Measurements from ENCODE around the gene HOXB4. TPM values are rescaled to one million over a fixed set of nuclear protein-coding genes. Genes with fewer than 3 reads are reported as not detected.
A peak's percentile ranks its signal among the peaks of the same experiment; 100 is the strongest.

Gene HOXB4
- total RNA-seq, 2 experiments from 2014 or later = 6.2 to 7.0 TPM

GRCh38 chr17:48605409-48605919, 27.3 kb upstream of the HOXB4 start:
- Mint-ChIP-seq H3K9me3 (no peaks in the 10 kb centered on the region), H3K27me3 (peaks cover 85% of the 10 kb centered on the region), H3K4me3 (no peak overlapping the region), H3K36me3 (ENCODE audit: low read depth) (peaks cover 2% of the 10 kb centered on the region), H3K4me1 (peaks cover 34% of the 10 kb centered on the region), H3K27ac (no peak overlapping the region)
- POLR2A ChIA-PET = no interaction called here
- CTCF ChIA-PET = interaction anchor here (0.6 kb wide), 1 partner anchor 474 kb away, joined by 3 read pairs; no protein-coding TSS in a partner anchor
- no peak for DNase-seq

- Mint-ChIP-seq H3K9me3 (no peaks in the 10 kb centered on the region), H3K36me3 (ENCODE audit: low read depth) (peaks cover 2% of the 10 kb centered on the region), H3K27me3 (peaks cover 91% of the 10 kb centered on the region), H3K4me1 (peaks cover 33% of the 10 kb centered on the region), H3K4me3 (no peak within 1 kb of the TSS), H3K27ac (no peak within 1 kb of the TSS)
- ChIA-PET POLR2A (no interaction called here), CTCF (interaction anchor here (0.6 to 0.7 kb wide), 2 partner anchors 153 to 473 kb away, joined by 3 to 4 read pairs; no protein-coding TSS in a partner anchor)
- no peak for DNase-seq
These were observed 26.7 kb upstream of the HOXB4 start, which contains the start of gene HOXB6 for GRCh38 chr17:48604770-48605329. HOXB6 (minus strand) TSS chr17:48604986; CDS start chr17:48598150, 6,836 bp downstream.

- ChIA-PET POLR2A (interaction anchor here (0.6 kb wide), 1 partner anchor 11 kb away, joined by 3 read pairs; the partner anchor contains the start of gene HOXB8), CTCF (interaction anchor here (0.7 kb wide), 1 partner anchor 152 kb away, joined by 4 read pairs; no protein-coding TSS in a partner anchor)
- H3K27me3 Mint-ChIP-seq = peaks cover 92% of the 10 kb centered on the region
- DNase-seq = no peak
- H3K27ac Mint-ChIP-seq = no peak overlapping the region
- no peaks in the 10 kb centered on the region for H3K9me3 Mint-ChIP-seq
- H3K4me3 Mint-ChIP-seq = no peak overlapping the region
- peaks cover 2% of the 10 kb centered on the region for H3K36me3 Mint-ChIP-seq (ENCODE audit: low read depth)
- peaks cover 31% of the 10 kb centered on the region for H3K4me1 Mint-ChIP-seq
These were observed 26.0 kb upstream of the HOXB4 start for GRCh38 chr17:48603959-48604769.

- no peaks in the 10 kb centered on the region for H3K9me3 Mint-ChIP-seq
- H3K36me3 Mint-ChIP-seq (ENCODE audit: low read depth) = no peaks in the 10 kb centered on the region
- H3K4me3 Mint-ChIP-seq = no peak overlapping the region
- ChIA-PET POLR2A (interaction anchor here (0.8 to 2.1 kb wide), 4 partner anchors 8 to 14 kb away, joined by 3 to 7 read pairs (median 4); partner anchors contain the start of gene HOXB5), CTCF (interaction anchor here (0.6 to 1.8 kb wide), 13 partner anchors 9 to 522 kb away, joined by 3 to 8 read pairs (median 4); partner anchors contain the start of gene HOXB7)
- no peak overlapping the region for H3K27ac Mint-ChIP-seq
- no peak for DNase-seq
- peaks cover 51% of the 10 kb centered on the region for H3K4me1 Mint-ChIP-seq
- peaks cover 96% of the 10 kb centered on the region for H3K27me3 Mint-ChIP-seq
These were observed 23.6 kb upstream of the HOXB4 start for GRCh38 chr17:48601539-48602425.

DNA sequence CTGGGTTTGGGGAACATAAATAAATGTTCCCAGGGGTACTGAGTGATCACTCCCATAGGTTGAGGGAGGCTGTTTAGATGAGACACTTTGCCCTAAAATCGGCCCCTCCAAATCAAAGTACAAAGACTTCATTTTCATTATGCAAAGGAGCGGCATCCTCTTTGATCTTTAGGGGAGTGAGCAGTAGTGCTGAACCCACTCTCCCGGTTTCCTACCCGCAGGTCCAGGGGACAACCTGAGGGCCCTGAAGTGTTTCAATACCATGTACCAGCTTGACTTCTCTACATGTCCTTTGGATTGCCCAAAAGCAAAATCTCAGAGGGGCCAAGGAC, 23.0 kb upstream of the HOXB4 start:
- Mint-ChIP-seq H3K36me3 (ENCODE audit: low read depth) (no peaks in the 10 kb centered on the region), H3K4me3 (no peak overlapping the region), H3K27ac (no peak overlapping the region), H3K4me1 (peaks cover 57% of the 10 kb centered on the region), H3K9me3 (no peaks in the 10 kb centered on the region), H3K27me3 (peaks cover 96% of the 10 kb centered on the region)
- DNase-seq = no peak
- POLR2A ChIA-PET = interaction anchor here (1.0 to 2.1 kb wide), 3 partner anchors 8 to 13 kb away, joined by 3 to 7 read pairs (median 5); partner anchors contain the start of gene HOXB5
- CTCF ChIA-PET = interaction anchor here (0.6 to 1.8 kb wide), 11 partner anchors 9 to 321 kb away, joined by 3 to 8 read pairs (median 4); partner anchors contain the start of gene HOXB7

- H3K36me3 Mint-ChIP-seq (ENCODE audit: low read depth) = no peaks in the 10 kb centered on the region
- DNase-seq = no peak
- ChIA-PET POLR2A (interaction anchor here (0.6 to 2.1 kb wide), 4 partner anchors 8 to 121 kb away, joined by 3 to 7 read pairs (median 4); partner anchors contain the start of gene HOXB5), CTCF (interaction anchor here (0.9 to 1.8 kb wide), 9 partner anchors 10 to 292 kb away, joined by 3 to 8 read pairs (median 5); partner anchors contain the start of gene HOXB7)
- H3K27me3 Mint-ChIP-seq = peaks cover 97% of the 10 kb centered on the region
- H3K4me1 Mint-ChIP-seq = peaks cover 60% of the 10 kb centered on the region
- H3K9me3 Mint-ChIP-seq = no peaks in the 10 kb centered on the region
- no peak overlapping the region for H3K4me3 Mint-ChIP-seq
- no peak overlapping the region for H3K27ac Mint-ChIP-seq
These were observed 22.3 kb upstream of the HOXB4 start for GRCh38 chr17:48600244-48601098.

DNA sequence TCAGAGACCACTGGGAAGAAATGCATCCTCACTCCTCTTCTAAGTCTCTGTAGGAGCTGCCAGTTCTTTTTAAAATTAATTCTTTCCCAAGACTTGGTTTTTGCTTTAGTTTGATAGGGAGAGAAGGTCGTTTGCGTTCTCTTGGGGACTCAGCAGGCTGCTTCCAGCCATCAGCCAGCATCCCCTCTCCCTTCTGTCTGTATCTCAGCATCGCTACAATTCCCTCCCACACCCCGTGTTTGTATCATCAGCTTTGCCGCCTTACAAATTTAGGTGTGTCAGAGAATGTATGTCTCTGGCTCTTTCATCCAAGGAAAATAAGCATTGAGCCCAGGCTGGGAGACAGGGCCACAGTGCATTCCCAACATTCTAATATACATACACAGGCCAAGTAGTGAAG, 21.2 kb upstream of the HOXB4 start:
- DNase-seq = no peak
- ChIA-PET CTCF (interaction anchor here (1.4 to 1.5 kb wide), 2 partner anchors 13 to 19 kb away, joined by 4 read pairs; no protein-coding TSS in a partner anchor), POLR2A (no interaction called here)
- Mint-ChIP-seq H3K4me3 (no peak overlapping the region), H3K27ac (no peak overlapping the region), H3K36me3 (ENCODE audit: low read depth) (no peaks in the 10 kb centered on the region), H3K4me1 (peaks cover 58% of the 10 kb centered on the region), H3K27me3 (peaks cover 94% of the 10 kb centered on the region), H3K9me3 (no peaks in the 10 kb centered on the region)

DNA sequence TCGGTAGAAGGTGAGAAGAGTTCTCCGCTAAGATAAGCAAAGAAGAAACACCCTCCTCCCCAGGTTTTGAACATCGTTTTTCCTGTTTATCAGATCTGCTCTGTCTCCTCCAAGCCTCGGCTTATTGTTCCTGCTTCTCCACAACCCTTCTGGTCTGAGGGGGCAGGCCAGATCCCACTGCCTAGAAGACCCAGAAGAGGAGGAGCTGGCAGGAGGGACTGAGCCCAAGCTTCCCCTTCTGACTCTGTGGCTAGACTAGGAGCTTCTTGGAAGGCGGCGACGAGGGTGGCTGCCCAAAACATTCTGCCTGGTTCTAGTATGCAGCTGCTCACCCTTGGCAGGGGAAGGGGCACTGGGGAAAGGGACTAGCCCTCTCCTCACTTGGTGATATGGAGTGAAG, 20.6 kb upstream of the HOXB4 start:
- H3K4me3 Mint-ChIP-seq = no peak overlapping the region
- ChIA-PET CTCF (interaction anchor here (1.4 to 1.5 kb wide), 2 partner anchors 14 to 20 kb away, joined by 4 read pairs; no protein-coding TSS in a partner anchor), POLR2A (no interaction called here)
- peaks cover 92% of the 10 kb centered on the region for H3K27me3 Mint-ChIP-seq
- no peaks in the 10 kb centered on the region for H3K36me3 Mint-ChIP-seq (ENCODE audit: low read depth)
- DNase-seq = no peak
- H3K27ac Mint-ChIP-seq = no peak overlapping the region
- no peaks in the 10 kb centered on the region for H3K9me3 Mint-ChIP-seq
- peaks cover 59% of the 10 kb centered on the region for H3K4me1 Mint-ChIP-seq

DNA sequence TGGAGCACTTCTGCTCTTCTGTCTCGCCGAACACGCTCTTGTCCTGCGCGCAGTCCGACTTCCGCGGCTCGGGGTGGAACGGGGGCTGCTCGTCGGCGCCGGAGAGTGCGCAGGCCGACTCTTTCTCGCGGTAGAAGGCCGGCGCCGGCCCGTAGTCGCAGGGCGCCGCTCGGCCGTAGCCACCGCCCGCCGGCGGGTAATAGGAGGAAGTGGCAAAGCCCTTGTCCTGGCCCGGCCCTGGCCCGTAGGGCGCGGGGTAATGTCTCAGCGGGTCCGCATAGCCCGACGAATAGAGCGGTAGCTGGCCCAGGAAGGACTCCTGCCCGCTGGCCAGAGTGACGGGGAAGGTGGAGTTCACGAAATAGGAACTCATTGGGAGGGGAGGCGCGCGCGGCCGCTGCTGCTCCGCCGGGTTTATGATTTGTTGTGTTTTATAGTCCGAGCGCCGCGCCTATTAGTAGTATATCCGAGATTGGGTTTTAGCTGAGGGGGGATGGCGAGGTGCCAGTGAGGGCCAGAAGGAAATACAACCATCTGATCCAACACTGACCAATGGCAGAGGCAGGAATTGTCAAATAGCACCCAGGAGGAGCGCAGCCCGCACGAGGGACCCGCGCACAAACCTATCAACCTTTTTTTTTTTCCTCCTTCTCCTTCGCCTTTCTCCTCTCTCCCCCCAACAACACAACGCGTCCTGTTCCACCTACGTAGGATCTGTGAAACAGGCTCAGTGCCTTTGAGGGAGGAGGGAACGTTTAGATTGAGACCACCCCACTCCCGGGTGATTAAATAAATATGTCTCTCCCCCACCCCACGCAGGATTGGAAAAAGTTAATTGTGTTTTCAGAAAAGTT, 19.9 kb upstream of the HOXB4 start:
- ChIA-PET POLR2A (no interaction called here), CTCF (interaction anchor here (1.4 to 1.5 kb wide), 2 partner anchors 15 to 21 kb away, joined by 4 read pairs; no protein-coding TSS in a partner anchor)
- peaks cover 91% of the 10 kb centered on the region for H3K27me3 Mint-ChIP-seq
- peak overlapping the region; percentile 80 for H3K4me3 Mint-ChIP-seq
- no peak overlapping the region for H3K27ac Mint-ChIP-seq
- no peaks in the 10 kb centered on the region for H3K9me3 Mint-ChIP-seq
- H3K36me3 Mint-ChIP-seq (ENCODE audit: low read depth) = no peaks in the 10 kb centered on the region
- peak; percentile 49 for DNase-seq
- peaks cover 59% of the 10 kb centered on the region for H3K4me1 Mint-ChIP-seq

GRCh38 chr17:48597528-48597777, 19.3 kb upstream of the HOXB4 start:
- peaks cover 90% of the 10 kb centered on the region for H3K27me3 Mint-ChIP-seq

More at GRCh38 chr17:48597528-48597777, 19.3 kb upstream of the HOXB4 start:
- no peaks in the 10 kb centered on the region for H3K36me3 Mint-ChIP-seq (ENCODE audit: low read depth)
- H3K4me3 Mint-ChIP-seq = peak overlapping the region; percentile 80
- peaks cover 59% of the 10 kb centered on the region for H3K4me1 Mint-ChIP-seq
- no peak overlapping the region for H3K27ac Mint-ChIP-seq
- POLR2A ChIA-PET = no interaction called here
- no peak for DNase-seq
- no peaks in the 10 kb centered on the region for H3K9me3 Mint-ChIP-seq
- CTCF ChIA-PET = no interaction called here

All from activated CD4-positive, alpha-beta memory T cell treated with anti-CD3 and anti-CD28 coated beads, Interleukin-2, amount 10 ng/mL, durations not matched to agents 7 days and 5 days (primary cell).